ENCODE measurements around the gene FAT2. TPM values are rescaled to one million over a fixed set of nuclear protein-coding genes. Genes with fewer than 3 reads are reported as not detected.
"Not testable (repeated sequence)": the region's sequence is repeated elsewhere in the genome, so short reads cannot be mapped to it uniquely, and the experiment has no call there.

FAT2 gene
- polyA plus RNA-seq, 3 donors, result under 0.01 to 0.12 (median 0.06) TPM

DNA sequence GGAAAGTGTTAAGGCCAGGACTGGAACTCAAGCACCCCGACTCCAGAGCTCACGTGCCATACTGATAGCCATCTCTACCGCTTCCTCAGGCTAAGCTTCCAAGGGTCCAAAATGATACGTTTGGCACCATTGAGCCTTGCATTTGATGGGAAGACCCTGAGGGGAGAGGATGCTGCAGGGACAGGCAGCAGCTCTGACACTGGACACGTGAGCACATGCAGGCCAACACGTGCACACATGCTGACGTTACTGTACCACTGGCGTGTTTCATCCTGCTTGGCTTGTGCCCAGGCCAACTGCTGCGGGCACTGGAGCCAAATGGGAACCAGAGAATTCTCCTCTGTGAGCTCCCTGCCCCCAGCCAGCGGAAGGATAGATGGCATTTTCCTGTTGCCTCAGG lies 5.2 kb downstream of the FAT2 start:
- WGBS, 3 donors, result 73 to 82% (median 81%) methylated on average over 10 of the region's 10 CpGs
- H3K27ac ChIP-seq (ENCODE audit: low read depth, low read length), result no peak overlapping the region

DNA sequence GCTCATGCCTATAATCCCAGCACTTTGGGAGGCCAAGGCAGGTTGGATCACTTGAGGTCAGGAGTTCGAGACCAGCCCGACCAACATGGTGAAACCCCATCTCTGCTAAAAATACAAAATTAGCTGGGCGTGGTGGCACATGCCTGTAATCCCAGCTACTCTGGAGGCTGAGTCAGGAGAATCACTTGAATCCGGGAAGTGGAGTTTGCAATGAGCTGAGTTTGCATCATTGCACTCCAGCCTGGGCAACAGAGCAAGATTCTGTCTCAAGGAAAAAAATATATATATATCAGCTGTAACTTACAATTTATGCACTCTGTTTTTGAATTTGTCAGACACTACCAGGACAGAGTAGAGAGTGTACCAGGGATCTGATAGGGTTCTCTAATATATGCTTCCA lies 5.8 kb downstream of the FAT2 start:
- not testable (repeated sequence) for H3K27ac ChIP-seq (ENCODE audit: low read depth, low read length)
- WGBS, 3 donors, result 56 to 84% (median 59%) methylated on average over 4 of the region's 4 CpGs

DNA sequence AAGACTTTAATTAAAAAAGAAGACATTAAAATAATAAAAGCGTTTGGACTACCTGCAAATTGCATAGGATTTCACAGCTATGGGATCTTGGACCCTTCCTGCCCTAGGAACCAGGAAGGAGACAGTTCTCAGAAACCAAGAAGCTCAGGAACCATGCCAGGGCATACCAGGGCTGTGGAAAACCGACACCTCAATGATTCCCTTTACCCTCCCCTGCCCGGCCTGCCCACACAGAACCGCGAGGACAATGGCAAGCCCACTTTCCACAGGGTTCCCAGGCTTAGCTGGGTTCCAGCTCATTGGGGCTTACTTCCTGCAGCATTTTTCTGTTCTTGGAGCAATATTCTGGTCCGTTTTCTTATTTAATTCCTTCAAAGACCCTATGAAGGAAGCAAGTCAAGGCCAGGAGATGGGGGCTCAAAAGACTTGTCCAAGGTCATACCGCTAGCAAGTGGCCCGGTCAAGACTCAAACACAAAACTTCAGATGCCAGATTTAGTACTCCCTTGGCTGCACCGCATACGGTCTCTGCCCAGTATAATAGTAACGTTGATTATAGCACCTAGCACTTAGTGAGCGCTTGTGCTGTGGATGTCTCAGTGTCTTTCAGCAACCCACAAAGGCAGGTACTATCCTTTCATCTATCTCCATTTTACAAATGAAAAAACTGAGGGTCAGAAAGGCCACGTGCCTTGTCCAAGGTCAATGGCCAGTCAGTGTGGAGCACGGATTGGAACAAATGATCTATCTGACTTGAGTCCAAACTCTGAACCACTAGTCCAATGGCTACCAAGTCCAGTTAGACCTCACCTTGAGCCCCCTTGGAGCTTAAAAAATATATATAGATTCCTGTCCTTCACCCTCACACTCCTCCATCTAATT lies 6.8 kb downstream of the FAT2 start:
- WGBS, 3 donors, result 80 to 87% (median 86%) methylated on average over 14 of the region's 14 CpGs

DNA sequence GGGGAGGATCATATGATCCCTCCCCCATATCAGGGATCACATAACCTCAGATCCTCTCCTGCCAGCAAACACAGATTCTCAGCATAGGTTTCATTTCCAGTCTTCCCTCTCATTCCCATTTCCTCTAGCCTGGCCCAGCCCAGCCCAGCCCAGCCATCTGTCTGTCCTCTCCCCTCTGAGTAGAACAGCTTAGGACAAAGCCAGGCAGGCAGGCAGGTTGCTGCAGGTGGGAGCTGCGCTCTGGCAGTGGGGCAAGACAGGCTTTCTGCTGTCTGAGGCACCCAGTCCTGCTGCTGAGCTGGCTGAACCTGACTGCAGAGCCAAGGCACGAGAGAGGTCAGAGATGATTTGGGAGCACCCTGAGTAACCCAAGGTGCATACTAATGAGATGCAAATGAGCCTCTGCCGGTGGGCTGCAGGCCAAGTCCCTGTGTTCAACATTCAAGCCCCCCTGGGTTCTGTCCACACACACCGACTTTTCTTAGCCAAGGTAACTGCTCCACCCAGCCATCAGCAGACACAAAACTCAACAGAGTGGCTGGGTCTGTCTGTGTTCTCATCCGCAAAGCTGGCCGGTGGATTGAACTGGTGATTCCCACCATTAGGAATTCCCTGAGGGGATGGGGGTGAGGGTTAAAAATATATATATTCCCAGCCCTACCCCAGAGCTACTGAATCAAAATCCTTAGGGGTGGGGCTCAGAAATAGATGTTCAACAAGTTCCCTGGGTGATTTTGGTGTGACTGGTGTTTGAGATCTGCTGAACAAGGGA lies 9.1 kb downstream of the FAT2 start:
- WGBS, 3 donors, result 60 to 68% (median 62%) methylated on average over 6 of the region's 6 CpGs
- H3K27ac ChIP-seq (ENCODE audit: low read depth, low read length), result no peak overlapping the region

More for the DNA sequence above, 6.8 kb downstream of the FAT2 start:
- no peak overlapping the region for H3K27ac ChIP-seq (ENCODE audit: low read depth, low read length)

DNA sequence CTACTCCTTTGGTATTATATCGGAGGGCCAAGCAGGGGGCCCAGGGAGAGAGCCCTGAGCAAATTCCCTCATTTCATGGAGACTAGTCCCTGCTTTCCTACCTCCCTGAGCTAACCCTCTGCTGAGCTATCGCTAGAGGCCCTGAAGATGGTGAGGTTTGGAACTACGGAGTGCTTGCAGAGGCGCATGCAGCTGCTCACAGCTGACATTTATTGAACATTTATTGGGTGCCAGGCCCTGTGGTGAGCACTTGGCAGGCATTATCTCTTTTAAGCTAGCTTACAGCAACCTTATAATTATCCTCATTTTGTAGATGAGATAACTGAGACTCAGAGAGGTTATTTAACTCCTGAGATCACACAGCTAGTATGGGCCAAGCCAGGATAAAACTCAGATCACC lies 9.8 kb downstream of the FAT2 start:
- 73 to 93% (median 89%) methylated on average over 4 of the region's 4 CpGs for WGBS, 3 donors
- no peak overlapping the region for H3K27ac ChIP-seq (ENCODE audit: low read depth, low read length)

DNA sequence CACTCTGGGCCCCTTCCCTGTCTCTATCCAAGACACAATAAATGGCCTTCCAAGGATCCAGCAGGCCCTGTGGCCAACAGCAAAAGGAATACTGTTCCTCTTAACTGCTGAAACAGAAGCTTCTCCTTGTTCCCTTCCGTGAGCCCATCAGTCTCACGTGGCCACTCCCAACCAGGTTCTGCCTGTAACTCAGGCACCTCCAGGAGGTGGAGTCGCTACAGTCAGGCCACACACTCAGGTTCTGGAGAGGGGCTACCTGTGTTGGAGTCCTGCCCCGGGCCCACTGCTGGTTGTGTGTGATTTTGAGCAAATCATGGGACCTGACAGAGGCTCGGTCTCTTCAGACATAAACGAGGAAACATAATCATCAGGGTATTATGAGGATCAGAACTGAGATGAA lies 10.3 kb downstream of the FAT2 start:
- H3K27ac ChIP-seq (ENCODE audit: low read depth, low read length), result no peak overlapping the region
- 77 to 87% (median 82%) methylated on average over 6 of the region's 6 CpGs for WGBS, 3 donors

DNA sequence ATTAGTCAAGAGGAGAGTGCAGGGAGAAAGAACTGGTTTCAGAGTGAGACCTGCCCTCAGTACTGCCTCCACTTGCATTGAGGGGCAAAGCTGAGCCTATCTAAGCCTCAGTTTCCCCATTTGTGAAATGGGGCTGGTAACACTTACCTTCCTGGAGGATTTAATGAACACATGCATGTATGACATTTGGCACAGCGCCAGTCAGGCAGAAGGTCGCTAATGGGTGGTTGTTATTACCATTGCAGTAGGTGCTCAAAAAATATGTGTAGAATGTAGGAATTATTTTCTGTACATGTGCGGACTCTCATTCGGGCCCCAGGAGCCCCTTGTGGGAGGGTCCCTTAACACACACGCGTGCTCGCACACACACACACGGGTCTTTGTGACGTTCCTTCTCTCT lies 10.9 kb downstream of the FAT2 start:
- no peak overlapping the region for H3K27ac ChIP-seq (ENCODE audit: low read depth, low read length)

DNA sequence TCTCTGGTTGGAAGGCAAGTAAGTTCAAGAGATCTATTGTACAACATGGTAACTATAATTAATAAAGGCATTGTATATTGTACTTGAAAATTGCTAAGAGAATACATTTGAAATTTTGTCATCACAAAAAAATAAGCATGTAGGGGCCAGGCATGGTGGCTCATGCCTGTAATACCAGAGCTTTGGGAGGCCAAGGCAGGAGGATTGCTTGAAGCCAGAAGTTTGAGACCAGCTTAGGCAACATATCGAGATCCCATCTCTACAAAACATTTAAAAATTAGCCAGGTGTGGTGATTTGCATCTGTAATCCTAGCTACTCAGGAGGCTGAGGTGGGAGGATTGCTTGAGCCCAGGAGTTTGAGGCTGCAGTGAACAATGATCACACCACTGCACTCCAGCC lies 12.0 kb downstream of the FAT2 start:
- not testable (repeated sequence) for H3K27ac ChIP-seq (ENCODE audit: low read depth, low read length)
- WGBS, 3 donors, result 74 to 93% (median 79%) methylated on average over 1 of the region's 1 CpG

More for the DNA sequence above, 10.9 kb downstream of the FAT2 start:
- WGBS, 3 donors, result 81 to 91% (median 88%) methylated on average over 9 of the region's 9 CpGs

DNA sequence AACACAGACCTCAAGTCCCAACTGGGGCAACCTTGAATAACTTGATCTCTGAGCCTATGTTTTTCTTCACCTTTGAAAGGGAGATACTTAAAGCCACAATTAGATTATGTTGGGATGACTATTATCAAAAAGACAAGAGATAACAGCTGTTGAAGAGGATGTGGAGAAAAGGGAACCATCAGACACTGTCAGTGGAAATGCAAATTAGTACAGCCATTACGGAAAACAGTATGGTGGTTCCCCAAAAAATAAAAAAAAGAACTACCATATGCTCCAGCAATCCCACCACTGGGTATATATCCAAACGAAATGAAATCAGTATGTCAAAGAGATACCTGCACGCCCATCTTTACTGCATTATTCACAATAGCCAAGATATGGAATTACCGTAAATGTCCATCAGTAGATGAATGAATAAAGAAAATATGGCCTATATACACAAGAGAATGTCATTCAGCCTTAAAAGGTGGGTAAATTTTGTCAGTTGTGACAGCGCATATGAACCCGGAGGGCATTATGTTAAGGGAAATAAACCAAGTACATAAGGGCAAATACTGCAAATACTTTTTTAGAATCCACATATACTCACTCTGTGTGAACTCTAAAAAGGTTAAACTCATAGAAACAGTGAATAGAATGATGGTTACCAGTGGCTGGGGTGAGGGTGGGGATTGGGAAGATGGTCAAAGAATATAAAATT lies 12.7 kb downstream of the FAT2 start:
- H3K27ac ChIP-seq (ENCODE audit: low read depth, low read length), result no peak overlapping the region
- WGBS, 3 donors, result 83 to 89% (median 88%) methylated on average over 6 of the region's 6 CpGs

DNA sequence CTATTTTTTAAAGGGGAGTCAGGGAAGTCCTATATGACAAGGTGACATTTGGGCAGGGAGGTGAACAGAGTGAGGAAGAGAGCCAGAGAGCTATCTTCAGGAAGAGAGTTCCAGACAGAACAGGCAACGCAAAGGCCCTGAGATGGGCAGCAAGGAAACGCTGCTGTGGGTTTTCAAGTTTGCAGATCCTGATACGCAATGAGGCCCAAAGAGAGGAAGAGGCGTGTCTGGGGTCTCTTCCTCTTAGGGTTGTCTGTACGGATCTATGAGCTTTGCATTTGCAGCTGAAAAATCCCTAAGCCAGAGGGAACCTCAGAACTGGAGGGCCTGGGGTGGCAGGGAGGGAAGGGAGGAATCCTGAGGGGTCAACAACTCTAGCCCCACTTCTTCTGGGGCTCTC lies 13.6 kb downstream of the FAT2 start:
- WGBS, 3 donors, result 36 to 78% (median 45%) methylated on average over 5 of the region's 5 CpGs

DNA sequence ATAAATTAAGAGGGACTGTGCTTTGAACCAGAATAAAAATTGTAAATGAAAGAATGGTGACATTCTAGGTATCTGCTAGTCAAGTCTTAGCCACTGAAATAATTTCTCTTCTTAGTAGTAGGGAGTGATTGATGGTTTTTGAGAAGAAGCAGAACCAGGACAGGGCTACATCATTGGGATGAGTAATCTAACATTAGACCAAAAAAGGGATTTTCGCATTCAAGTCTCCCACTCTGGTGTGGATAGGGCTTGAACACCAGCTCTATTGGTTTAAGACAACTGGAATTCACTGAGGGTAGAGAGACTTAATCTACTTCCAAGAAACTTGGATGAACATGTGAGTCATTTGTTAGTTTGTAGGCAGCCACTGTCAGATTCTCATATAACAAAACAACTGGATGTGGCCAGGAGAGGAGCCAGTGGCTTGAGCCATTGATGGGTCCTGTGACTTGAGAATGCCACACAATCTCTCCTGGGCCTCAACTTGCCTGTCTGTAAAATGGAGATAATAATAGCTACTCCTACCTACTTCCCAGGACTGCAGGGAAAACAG lies 16.6 kb downstream of the FAT2 start:
- 92 to 100% (median 98%) methylated on average over 1 of the region's 1 CpG for WGBS, 3 donors
- H3K27ac ChIP-seq (ENCODE audit: low read depth, low read length), result no peak overlapping the region

More for the DNA sequence above, 13.6 kb downstream of the FAT2 start:
- no peak overlapping the region for H3K27ac ChIP-seq (ENCODE audit: low read depth, low read length)

DNA sequence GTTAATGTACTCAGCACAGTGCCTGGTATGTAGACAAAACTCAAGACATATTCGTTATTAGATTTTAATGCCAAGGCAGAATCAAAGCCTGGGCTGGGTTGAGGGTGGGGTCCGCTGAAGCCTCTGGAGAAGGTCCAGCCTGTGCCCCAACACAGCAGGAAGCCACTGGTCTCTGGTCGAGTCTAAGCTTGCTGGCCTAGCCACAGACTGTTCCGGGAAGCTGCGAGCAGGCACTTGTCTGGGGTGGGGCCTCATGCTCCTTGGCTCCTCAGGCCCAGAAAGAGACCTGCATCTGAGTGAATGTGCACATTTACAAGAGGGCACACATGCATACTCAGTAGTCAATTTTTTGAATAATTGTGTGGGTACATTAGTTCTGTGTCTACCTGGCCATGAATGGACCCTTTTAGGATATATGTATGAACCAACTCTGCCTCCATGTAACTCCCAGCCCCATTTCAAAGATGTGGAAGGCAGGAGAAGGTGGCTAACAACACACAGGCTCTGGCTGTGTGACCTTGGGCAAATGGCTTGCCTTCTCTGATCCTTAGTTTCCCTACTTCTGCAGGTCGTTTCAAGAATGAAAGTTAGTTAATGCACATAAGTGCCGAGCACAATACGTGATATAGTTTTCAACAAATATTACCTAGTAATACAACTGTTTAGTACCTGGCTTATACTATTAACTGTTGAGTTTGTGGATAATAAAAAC lies 18.3 kb downstream of the FAT2 start:
- H3K27ac ChIP-seq (ENCODE audit: low read depth, low read length), result no peak overlapping the region
- WGBS, 3 donors, result 87 to 89% (median 87%) methylated on average over 8 of the region's 8 CpGs

DNA sequence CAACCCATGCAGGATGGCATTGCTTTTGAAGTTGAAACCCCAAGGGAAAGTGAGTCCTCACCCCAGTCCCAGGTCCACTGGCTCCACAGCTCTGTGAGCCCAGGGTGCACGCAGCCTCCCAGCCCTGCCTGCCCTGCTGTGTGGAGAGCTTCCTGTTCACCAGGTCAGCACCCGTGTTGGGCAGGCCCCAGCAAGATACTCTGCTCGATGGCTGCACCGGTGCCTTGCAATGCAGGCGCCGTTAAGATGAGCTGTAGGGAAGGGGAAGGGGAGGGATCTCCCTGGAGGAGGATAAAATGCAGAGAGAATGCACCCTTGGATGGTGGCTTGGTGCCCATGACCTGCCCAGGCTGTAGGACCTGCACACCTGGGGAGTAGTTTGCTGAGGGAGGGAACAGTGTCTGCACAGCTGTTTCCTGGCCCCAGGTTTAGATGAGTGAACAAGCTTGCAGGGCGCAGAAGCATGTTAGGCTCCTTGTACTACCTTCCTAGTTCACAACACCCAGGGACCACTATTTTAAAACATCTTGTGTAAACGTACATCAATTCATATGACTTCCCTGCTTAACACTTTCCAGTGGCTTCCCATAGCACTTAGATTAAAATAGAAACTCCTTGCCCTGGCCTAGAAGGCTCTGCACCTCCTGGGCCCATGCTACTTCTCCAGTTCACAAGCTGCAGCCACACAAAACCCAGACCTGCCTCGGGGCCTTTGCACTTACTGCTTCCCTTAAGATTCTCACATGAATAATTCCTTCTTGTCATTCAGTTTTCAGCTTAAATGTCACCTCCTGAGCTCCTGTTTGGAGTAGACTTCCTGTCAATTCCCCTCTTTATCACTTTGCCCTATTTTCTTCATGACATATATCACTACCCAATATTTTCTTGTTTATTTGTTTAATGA lies 19.6 kb downstream of the FAT2 start:
- 65 to 72% (median 67%) methylated on average over 9 of the region's 9 CpGs for WGBS, 3 donors
- no peak overlapping the region for H3K27ac ChIP-seq (ENCODE audit: low read depth, low read length)

DNA sequence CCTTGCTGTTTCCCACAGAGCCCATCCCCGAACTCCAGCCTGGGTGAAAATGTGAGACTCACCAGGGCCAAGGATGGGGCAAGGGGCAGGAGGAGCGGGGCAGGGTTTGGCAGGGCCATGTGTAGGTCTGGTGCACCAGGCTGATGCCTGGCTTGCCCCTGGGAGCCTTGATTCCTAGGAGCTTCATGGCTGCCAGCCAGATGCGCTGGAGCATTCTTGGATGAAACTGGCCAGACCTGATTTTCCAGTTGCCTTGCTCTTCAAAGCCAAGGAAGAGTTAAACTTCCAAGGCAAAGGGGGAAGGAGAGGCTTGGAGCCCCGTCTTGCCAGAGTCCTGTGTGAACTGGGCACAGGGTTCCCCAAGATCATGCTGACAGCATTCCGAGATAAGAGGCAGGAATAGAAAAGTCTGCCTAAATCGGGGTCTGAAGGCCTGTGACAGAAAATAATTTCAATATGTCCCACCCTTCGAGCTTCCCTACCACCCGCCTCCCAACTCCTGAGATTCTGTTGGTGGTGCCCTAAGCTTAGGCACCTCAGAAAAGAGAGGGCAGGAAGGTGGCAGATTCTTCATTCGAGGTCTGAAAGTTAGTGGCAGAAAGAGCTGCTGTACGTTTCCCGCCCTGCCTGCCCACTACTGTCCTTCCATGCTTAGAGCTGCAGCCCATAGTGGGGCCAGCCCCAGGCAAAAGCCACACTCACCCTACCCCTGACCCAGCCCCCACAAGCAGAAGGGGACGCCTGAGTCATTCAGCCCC lies 20.4 kb downstream of the FAT2 start:
- H3K27ac ChIP-seq (ENCODE audit: low read depth, low read length), result no peak overlapping the region
- 59 to 83% (median 78%) methylated on average over 12 of the region's 12 CpGs for WGBS, 3 donors

DNA sequence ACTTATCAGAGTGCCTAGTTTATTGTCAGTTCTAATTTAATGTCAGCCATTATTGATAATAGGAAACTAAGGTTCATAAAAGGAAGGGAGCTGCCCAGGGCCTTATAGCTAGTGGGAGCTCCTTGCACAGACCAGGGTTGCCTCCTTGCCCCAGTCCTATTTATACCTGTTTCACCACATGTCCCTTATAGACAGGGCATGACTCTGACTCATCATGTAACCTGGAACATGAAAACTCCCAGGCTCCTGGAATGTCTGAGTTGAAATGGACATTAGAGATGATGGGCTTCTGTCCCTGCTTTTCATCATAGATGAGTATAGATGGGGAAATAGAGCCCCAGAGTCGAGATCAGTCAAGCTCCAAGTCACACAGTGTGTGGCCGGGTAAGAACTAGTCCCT lies 21.1 kb downstream of the FAT2 start:
- WGBS, 3 donors, result 59 to 78% (median 66%) methylated on average over 2 of the region's 2 CpGs

More for the DNA sequence above, 21.1 kb downstream of the FAT2 start:
- H3K27ac ChIP-seq (ENCODE audit: low read depth, low read length), result no peak overlapping the region
